OCI-LY1 (cell line): ENCODE measurements around the gene PPP1R12B.

Source experiments
- H2AFZ ChIP-seq: fragments of 200-600 bp; sonication (generic), shearing (Covaris generic); 2 replicates; pipeline ENCODE4 v1.6.0; 2014; ENCODE audit warnings: antibody characterized with exemption, mild to moderate bottlenecking, low read length
- H3F3A ChIP-seq: fragments of 200-600 bp; sonication (generic), shearing (Covaris generic); 2 replicates; pipeline ENCODE4 v1.6.0; 2014; ENCODE audit warnings: mild to moderate bottlenecking, antibody characterized with exemption, low read length, moderate library complexity; ENCODE audit not compliant: insufficient read depth
- H3K27ac ChIP-seq: fragments of 200-600 bp; sonication (generic); 2 replicates; pipeline ENCODE4 v1.5.1; 2014; ENCODE audit warnings: low read length, mixed run types, mild to moderate bottlenecking, low read depth; ENCODE audit not compliant: poor library complexity, severe bottlenecking
- H3K27me3 ChIP-seq: fragments of 200-600 bp; sonication (generic); 2 replicates; pipeline ENCODE4 v1.6.0; 2014; ENCODE audit warnings: antibody characterized with exemption, mild to moderate bottlenecking, low read length, moderate library complexity; ENCODE audit not compliant: insufficient read depth
- H3K36me3 ChIP-seq: fragments of 200-600 bp; sonication (generic); 2 replicates; pipeline ENCODE4 v1.6.1; 2014; ENCODE audit warnings: mild to moderate bottlenecking, antibody characterized with exemption, low read length, moderate library complexity, mixed read lengths; ENCODE audit not compliant: insufficient read depth
- H3K4me1 ChIP-seq: fragments of 200-600 bp; sonication (generic); 2 replicates; pipeline ENCODE4 v1.5.1; 2014; ENCODE audit warnings: mild to moderate bottlenecking, low read length, moderate library complexity; ENCODE audit not compliant: insufficient read depth, severe bottlenecking
- H3K4me2 ChIP-seq: fragments of 200-600 bp; sonication (generic), shearing (Covaris generic); 2 replicates; pipeline ENCODE4 v1.6.1; 2014; ENCODE audit warnings: low read length
- H3K4me3 ChIP-seq: fragments of 200-600 bp; sonication (generic); 2 replicates; pipeline ENCODE4 v1.5.1; 2014; ENCODE audit warnings: low read length, low read depth, mild to moderate bottlenecking, mixed read lengths; ENCODE audit not compliant: poor library complexity, severe bottlenecking
- H3K79me2 ChIP-seq: fragments of 200-600 bp; shearing (Covaris generic); 2 replicates; pipeline ENCODE4 v1.6.1; 2016; ENCODE audit warnings: mixed run types, low read length, mixed read lengths; ENCODE audit not compliant: insufficient read depth
- H3K9ac ChIP-seq: fragments of 200-600 bp; sonication (generic), shearing (Covaris generic); 2 replicates; pipeline ENCODE4 v1.6.1; 2014; ENCODE audit warnings: mild to moderate bottlenecking, low read length, mixed read lengths
- H3K9me2 ChIP-seq: fragments of 200-600 bp; sonication (generic), shearing (Covaris generic); 2 replicates; pipeline ENCODE4 v1.6.1; 2014; ENCODE audit warnings: low read depth, mild to moderate bottlenecking, low read length, mixed read lengths
- H3K9me3 ChIP-seq: fragments of 200-600 bp; shearing (Covaris generic); 2 replicates; pipeline ENCODE4 v1.6.1; 2014; ENCODE audit warnings: low read length, mixed read lengths
- H4K20me1 ChIP-seq: fragments of 200-600 bp; sonication (generic), shearing (Covaris generic); 2 replicates; pipeline ENCODE4 v1.6.0; 2016; ENCODE audit warnings: mild to moderate bottlenecking, low read length; ENCODE audit not compliant: insufficient read depth
- EZH2 ChIP-seq: fragments of 200-600 bp; sonication (generic), shearing (Covaris generic); IDR thresholded peaks from 2 replicates; pipeline ENCODE4 v1.8.0; 2017; ENCODE audit warnings: borderline replicate concordance, mixed run types, mild to moderate bottlenecking, antibody characterized with exemption, low read length, moderate library complexity, mixed read lengths
- TF ChIP-seq, protein P1 (sequence below): fragments of 200-600 bp; sonication (generic), shearing (Covaris generic); IDR thresholded peaks from 2 replicates; pipeline ENCODE4 v1.5.1; 2017; ENCODE audit warnings: mild to moderate bottlenecking, antibody characterized with exemption, low read length, moderate library complexity, mixed read lengths

PPP1R12B gene

DNA sequence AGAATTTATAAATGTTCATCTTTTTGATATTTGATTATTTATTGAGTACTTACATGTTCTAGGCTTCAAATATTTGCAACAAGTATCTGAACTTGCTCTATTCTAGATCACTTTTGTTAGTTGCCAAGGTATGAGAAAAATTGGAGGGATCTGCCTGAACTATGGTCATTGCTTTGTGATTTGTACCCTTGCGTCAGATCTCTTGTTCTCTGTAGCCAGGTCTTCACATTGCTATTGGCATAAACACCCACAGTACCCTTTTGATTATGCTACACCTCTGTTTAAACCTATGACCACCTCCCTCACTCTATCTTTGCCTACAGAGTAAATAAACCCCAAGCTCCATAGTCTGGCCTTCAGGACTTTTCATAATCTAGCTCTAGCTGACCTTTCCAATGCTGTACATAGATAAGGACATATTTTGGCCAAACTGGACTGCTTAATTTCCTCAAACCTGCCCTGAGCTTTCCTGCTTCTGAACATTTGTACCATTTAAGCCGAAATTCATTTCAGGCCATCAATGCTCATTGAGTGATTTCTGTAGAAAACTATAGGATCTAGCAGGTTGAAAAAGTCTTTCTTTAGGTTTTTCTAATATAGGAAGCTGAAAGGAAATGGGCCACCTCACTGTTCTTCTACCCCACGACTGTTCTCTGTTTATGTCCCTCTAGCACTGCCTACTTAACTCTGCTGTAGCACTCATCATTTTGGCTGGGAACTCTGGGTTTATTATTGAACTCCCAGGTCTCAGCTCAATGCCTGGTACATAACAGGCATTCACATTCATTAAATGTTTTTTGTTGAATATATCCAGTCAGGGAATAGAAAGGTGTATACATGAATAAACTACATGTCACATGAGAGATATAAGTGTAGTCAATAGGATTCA lies 84.9 kb downstream of the PPP1R12B start:
- Histone ChIP-seq H3K9me3 (no peaks in the 10 kb centered on the region), H3K4me2 (no peak overlapping the region), H3K9ac (no peak overlapping the region), H3K9me2 (no peaks in the 10 kb centered on the region), H2AFZ (no peak overlapping the region), H3K4me3 (no peak overlapping the region), H3F3A (no peaks in the 10 kb centered on the region), H3K4me1 (no peaks in the 10 kb centered on the region), H3K27me3 (no peaks in the 10 kb centered on the region), H4K20me1 (no peaks in the 10 kb centered on the region), H3K36me3 (peaks cover 37% of the 10 kb centered on the region; the same call in 1 of the 2 replicates), H3K79me2 (no peaks in the 10 kb centered on the region), H3K27ac (no peak overlapping the region)
- no peak for TF ChIP-seq EZH2
- TF ChIP-seq, protein P1, sequence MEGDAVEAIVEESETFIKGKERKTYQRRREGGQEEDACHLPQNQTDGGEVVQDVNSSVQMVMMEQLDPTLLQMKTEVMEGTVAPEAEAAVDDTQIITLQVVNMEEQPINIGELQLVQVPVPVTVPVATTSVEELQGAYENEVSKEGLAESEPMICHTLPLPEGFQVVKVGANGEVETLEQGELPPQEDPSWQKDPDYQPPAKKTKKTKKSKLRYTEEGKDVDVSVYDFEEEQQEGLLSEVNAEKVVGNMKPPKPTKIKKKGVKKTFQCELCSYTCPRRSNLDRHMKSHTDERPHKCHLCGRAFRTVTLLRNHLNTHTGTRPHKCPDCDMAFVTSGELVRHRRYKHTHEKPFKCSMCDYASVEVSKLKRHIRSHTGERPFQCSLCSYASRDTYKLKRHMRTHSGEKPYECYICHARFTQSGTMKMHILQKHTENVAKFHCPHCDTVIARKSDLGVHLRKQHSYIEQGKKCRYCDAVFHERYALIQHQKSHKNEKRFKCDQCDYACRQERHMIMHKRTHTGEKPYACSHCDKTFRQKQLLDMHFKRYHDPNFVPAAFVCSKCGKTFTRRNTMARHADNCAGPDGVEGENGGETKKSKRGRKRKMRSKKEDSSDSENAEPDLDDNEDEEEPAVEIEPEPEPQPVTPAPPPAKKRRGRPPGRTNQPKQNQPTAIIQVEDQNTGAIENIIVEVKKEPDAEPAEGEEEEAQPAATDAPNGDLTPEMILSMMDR = no peak

DNA sequence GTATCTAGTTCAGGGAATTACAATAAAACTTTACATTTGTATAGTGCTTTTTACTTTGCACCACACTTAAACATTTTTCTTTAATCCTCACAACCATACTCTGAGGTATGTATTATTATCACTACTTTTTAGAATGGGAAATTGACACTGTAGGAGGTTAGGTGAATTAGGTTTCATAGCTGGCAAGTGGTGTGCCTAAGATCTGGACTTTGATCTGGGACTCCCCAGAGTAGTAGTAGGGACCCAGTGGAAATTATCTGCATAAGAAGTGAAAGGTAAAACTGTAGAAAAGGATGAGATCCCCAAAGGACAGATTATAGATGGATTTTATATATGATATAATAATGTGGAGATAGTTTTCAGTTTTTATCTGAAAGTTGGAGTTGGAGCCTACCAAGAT lies 85.6 kb downstream of the PPP1R12B start:
- no peaks in the 10 kb centered on the region for H3K9me3 ChIP-seq
- H3K4me3 ChIP-seq = no peak overlapping the region
- no peaks in the 10 kb centered on the region for H3K79me2 ChIP-seq
- no peaks in the 10 kb centered on the region for H3K4me1 ChIP-seq
- TF ChIP-seq EZH2 = no peak
- TF ChIP-seq, protein P1 = no peak
- H3K9ac ChIP-seq = no peak overlapping the region
- no peaks in the 10 kb centered on the region for H3F3A ChIP-seq
- H3K27ac ChIP-seq = no peak overlapping the region
- no peaks in the 10 kb centered on the region for H3K9me2 ChIP-seq
- H2AFZ ChIP-seq = no peak overlapping the region
- no peak overlapping the region for H3K4me2 ChIP-seq
- no peaks in the 10 kb centered on the region for H3K27me3 ChIP-seq
- H4K20me1 ChIP-seq = no peaks in the 10 kb centered on the region
- H3K36me3 ChIP-seq = peaks cover 37% of the 10 kb centered on the region; the same call in 1 of the 2 replicates

DNA sequence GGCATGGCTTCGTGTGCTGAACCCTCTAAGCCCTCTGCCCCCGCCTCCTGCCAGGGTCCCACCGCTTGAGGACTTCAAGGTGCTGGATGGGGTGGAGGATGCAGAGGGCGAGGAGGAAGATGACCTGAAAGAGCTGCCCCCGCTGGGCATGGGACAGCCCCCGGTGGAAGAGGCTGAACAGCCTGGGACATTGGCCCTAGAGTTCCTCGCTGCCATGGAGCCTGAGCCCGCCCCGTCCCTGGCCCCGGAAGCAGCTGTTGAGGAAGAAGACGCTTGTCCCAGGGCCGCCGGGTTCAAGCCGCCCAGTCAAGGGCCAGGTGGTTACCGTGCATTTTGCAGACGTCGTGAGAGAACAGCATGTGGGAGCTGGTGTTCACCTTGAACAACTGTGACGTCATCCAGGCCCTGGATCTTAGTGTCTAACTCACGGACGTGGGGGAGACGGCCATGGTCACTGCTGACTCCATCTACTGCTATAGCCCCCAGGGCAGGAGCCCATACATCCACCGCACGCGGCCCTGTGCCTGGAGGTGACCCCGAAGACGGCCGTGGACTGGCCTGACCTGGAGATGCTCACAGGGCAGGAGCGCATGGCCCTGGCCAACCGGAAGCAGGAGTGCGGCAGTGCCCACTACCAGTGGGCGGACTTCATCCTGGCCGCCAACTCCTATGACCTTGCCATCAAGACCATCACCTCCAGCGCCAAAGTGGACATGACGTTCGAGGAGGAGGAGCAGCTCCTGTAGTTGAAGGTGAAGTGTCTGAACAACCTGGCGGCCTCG lies 90.1 kb downstream of the PPP1R12B start:
- TF ChIP-seq, protein P1 = no peak
- no peak for TF ChIP-seq EZH2
- Histone ChIP-seq H3K36me3 (peaks cover 24% of the 10 kb centered on the region; the same call in 1 of the 2 replicates), H2AFZ (no peak overlapping the region), H3K9me3 (no peaks in the 10 kb centered on the region), H3K79me2 (no peaks in the 10 kb centered on the region), H3K9ac (no peak overlapping the region), H3K4me3 (no peak overlapping the region), H4K20me1 (no peaks in the 10 kb centered on the region), H3K27me3 (no peaks in the 10 kb centered on the region), H3F3A (no peaks in the 10 kb centered on the region), H3K4me1 (no peaks in the 10 kb centered on the region), H3K27ac (no peak overlapping the region), H3K4me2 (no peak overlapping the region), H3K9me2 (no peaks in the 10 kb centered on the region)
